K562 treated with DMSO at 1 percent for 4 hours (cell line): ENCODE results near the gene IGHMBP2. TPM values are rescaled to one million over a fixed set of nuclear protein-coding genes. Genes with fewer than 3 reads are reported as not detected.

Experiments
- total RNA-seq: library from RNA; unstranded; fragments of 300-600 nt; gene quantifications from 2 replicates; pipeline ENCODE4 v1.2.3, GENCODE V29; 2022; ENCODE audit not compliant: insufficient read depth

IGHMBP2 gene
- total RNA-seq: 10.6 and 12.8 TPM in 2 replicates

GRCh38 chr11:68903288-68904247 lies at the start of gene IGHMBP2, which contains the start of gene MRPL21:
Gene IGHMBP2 (plus strand): TSS chr11:68903891. CDS start chr11:68903953, 62 bp downstream.
Gene MRPL21 (minus strand): TSS chr11:68903832. CDS start chr11:68903810, 22 bp downstream.

GRCh38 chr11:68980776-68981065 lies 77.0 kb downstream of the IGHMBP2 start, which contains the start of gene MRGPRD:
Gene MRGPRD (minus strand): TSS chr11:68980986. CDS start chr11:68980986, 0 bp downstream.

Other genes with a start within 250 kb of the IGHMBP2 start
- 30.4 and 33.2 TPM in 2 replicates for gene GAL, start 219.3 kb upstream of the IGHMBP2 start, total RNA-seq
- gene TESMIN, start 152.4 kb upstream of the IGHMBP2 start, total RNA-seq: 35.4 and 36.9 TPM in 2 replicates
- gene CPT1A, start 62.0 kb upstream of the IGHMBP2 start, total RNA-seq: 5.6 and 8.0 TPM in 2 replicates
- gene MRPL21, start 59 bp upstream of the IGHMBP2 start, total RNA-seq: 148 and 172 TPM in 2 replicates
- gene MRGPRD, start 77.1 kb downstream of the IGHMBP2 start, total RNA-seq: not detected in 2 replicates
- not detected in 2 replicates for gene MRGPRF, start 109.4 kb downstream of the IGHMBP2 start, total RNA-seq
- 4.9 and 5.2 TPM in 2 replicates for gene TPCN2, start 145.0 kb downstream of the IGHMBP2 start, total RNA-seq